HL-60 (cell line): ENCODE measurements around the gene PRKCE.

ENCODE experiments used
- DNase-seq, 2 experiments: peaks; one replicate each; pipeline ENCODE4 v3.0.0-alpha.2; 2010 to 2020; ENCODE audit warnings: low read depth in 1 of 2, low spot score in 1 of 2
- H3K27ac ChIP-seq: fragments of 250-450 bp; sonication (Bioruptor Pico); replicated peaks from 2 replicates; pipeline ENCODE4 v1.5.1; 2020; ENCODE audit warnings: mild to moderate bottlenecking, moderate library complexity
- H3K27me3 ChIP-seq: fragments of 250-450 bp; sonication (Bioruptor Pico); 2 replicates; pipeline ENCODE4 v1.5.1; 2021; ENCODE audit warnings: mild to moderate bottlenecking, moderate library complexity; ENCODE audit not compliant: insufficient read depth, poor library complexity, severe bottlenecking
- H3K4me3 ChIP-seq: replicated peaks from 2 replicates; pipeline ENCODE4 v1.5.1; 2011; ENCODE audit warnings: mild to moderate bottlenecking, control low read depth, low read length; ENCODE audit not compliant: insufficient read depth
- GABPA ChIP-seq: IDR thresholded peaks from 2 replicates; pipeline ENCODE4 v1.6.1; 2012; ENCODE audit warnings: low read depth
- POLR2AphosphoS5 ChIP-seq: IDR thresholded peaks from 2 replicates; pipeline ENCODE4 v1.6.1; 2012; ENCODE audit warnings: low read depth
- REST ChIP-seq: IDR thresholded peaks from 2 replicates; pipeline ENCODE4 v1.6.1; 2012; ENCODE audit warnings: low read depth; ENCODE audit not compliant: insufficient replicate concordance
- SPI1 ChIP-seq: IDR thresholded peaks from 2 replicates; pipeline ENCODE4 v1.6.1; 2012; ENCODE audit warnings: low read depth, mild to moderate bottlenecking, borderline replicate concordance
- TF ChIP-seq, protein P1 (sequence below): IDR thresholded peaks from one replicate; pipeline ENCODE4 v1.5.1; 2011; ENCODE audit warnings: low read length, control low read depth, inconsistent platforms; ENCODE audit not compliant: insufficient read depth

PRKCE gene

DNA sequence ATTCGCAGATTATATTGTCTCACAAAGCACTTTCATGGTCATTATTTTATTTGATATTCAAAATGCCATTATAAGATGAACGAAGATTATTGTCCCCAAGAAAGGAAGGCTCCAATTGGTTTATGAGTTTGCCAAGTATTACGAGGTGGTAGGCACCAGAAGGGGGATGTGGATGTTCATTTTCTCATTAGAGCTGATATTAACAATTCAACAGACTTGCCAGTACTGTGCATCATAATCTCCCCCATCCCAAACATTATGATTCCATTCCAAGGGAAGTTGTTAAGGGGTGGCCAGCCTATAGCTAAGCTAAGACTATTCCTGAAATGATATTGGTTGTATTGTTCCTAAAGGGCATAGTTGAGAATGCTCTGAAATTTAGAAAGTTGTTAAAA lies 257.7 kb downstream of the PRKCE start:
- DNase-seq, result no peak
- H3K4me3 ChIP-seq, result no peak overlapping the region
- no peak overlapping the region for H3K27ac ChIP-seq
- TF ChIP-seq POLR2AphosphoS5, result no peak
- no peak for TF ChIP-seq GABPA
- TF ChIP-seq, protein P1, sequence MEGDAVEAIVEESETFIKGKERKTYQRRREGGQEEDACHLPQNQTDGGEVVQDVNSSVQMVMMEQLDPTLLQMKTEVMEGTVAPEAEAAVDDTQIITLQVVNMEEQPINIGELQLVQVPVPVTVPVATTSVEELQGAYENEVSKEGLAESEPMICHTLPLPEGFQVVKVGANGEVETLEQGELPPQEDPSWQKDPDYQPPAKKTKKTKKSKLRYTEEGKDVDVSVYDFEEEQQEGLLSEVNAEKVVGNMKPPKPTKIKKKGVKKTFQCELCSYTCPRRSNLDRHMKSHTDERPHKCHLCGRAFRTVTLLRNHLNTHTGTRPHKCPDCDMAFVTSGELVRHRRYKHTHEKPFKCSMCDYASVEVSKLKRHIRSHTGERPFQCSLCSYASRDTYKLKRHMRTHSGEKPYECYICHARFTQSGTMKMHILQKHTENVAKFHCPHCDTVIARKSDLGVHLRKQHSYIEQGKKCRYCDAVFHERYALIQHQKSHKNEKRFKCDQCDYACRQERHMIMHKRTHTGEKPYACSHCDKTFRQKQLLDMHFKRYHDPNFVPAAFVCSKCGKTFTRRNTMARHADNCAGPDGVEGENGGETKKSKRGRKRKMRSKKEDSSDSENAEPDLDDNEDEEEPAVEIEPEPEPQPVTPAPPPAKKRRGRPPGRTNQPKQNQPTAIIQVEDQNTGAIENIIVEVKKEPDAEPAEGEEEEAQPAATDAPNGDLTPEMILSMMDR, result no peak
- no peak for TF ChIP-seq REST
- no peak for TF ChIP-seq SPI1
- no peaks in the 10 kb centered on the region for H3K27me3 ChIP-seq

DNA sequence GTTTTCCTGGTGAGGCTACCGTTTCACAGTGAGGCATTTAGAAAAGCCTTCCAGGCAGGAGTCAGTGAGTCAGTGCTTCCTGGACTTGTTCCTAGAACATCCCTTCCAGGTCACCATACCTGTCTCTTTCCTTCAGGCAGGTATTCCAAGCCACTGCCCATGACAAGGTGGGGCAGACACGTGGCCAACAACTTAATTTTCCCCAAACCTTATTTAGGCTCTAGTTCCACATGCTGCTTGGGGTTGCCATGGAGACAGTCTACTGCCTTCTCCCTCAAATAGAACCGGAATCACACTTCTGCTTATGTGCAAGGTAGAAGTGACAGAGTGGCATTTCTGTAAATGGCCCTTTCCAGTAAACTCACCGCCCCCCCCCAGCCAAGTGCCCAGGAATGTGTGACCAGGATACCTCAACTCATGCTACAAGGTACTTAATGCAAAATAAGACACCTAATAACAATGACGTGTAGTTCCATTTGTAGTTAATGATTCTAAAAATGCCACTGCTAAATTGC lies 258.3 kb downstream of the PRKCE start:
- peak in 1 of 2 experiments; percentile 25 for DNase-seq
- no peak overlapping the region for H3K4me3 ChIP-seq
- H3K27me3 ChIP-seq, result no peaks in the 10 kb centered on the region
- TF ChIP-seq GABPA (no peak), REST (no peak), SPI1 (no peak), POLR2AphosphoS5 (no peak)
- TF ChIP-seq, protein P1, result no peak
- H3K27ac ChIP-seq, result no peak overlapping the region

DNA sequence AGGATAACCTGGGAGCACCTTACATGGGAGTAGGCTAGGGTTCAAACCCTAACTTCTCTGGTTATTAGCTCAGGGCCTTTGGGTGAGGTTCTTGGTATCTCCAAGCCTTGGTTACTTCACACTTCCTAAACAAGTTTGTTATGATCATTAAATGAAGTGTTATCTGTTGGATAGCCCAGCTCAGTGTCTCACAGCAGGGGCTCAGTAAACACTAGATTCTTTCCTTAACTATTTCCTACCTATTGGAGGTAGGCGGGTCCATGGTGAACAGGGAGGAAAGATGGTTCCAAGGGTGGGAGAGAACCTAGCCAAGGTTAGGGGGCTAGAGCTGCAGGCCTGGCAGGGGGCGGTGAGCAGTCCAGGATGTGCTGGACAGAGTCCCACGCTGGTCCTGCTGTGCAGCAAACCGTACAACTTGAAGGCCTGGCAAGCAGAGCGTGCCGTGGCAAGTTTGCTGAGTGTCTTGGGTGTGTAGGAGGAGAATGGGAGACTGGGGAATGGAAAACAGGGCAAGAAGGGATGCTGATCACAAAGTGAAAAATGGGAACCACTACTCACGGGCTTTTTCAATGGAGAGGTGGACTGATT lies 259.1 kb downstream of the PRKCE start:
- no peak overlapping the region for H3K27ac ChIP-seq
- TF ChIP-seq, protein P1, result no peak
- H3K27me3 ChIP-seq, result no peaks in the 10 kb centered on the region

GRCh38 chr2:45911538-45911937 lies 260.1 kb downstream of the PRKCE start:
- no peaks in the 10 kb centered on the region for H3K27me3 ChIP-seq
- no peak for DNase-seq
- H3K27ac ChIP-seq, result no peak overlapping the region
- no peak overlapping the region for H3K4me3 ChIP-seq
- TF ChIP-seq POLR2AphosphoS5 (no peak), SPI1 (no peak), REST (no peak), GABPA (no peak)
- TF ChIP-seq, protein P1, result no peak

More for the DNA sequence above, 259.1 kb downstream of the PRKCE start:
- H3K4me3 ChIP-seq, result no peak overlapping the region
- DNase-seq, result no peak
